Uterine smooth muscle cell (primary cell): ENCODE data around the gene SLC22A23. TPM values are rescaled to one million over a fixed set of nuclear protein-coding genes. Genes with fewer than 3 reads are reported as not detected.

Experiments
- total RNA-seq: library from RNA; depleted of rRNA; stranded (reverse); fragments of >200 nt; gene quantifications from 2 replicates; pipeline ENCODE4 v1.2.3, GENCODE V29; 2014

The SLC22A23 gene
- total RNA-seq, result 8.9 and 18.1 TPM in 2 replicates

GRCh38 chr6:3456898-3457709 is at the start of gene SLC22A23:
Gene SLC22A23 (minus strand): TSS chr6:3457050. CDS start chr6:3456559, 491 bp downstream.

GRCh38 chr6:3258720-3259490 is 197.9 kb downstream of the SLC22A23 start, which contains the start of gene PSMG4:
Gene PSMG4 (plus strand): TSS chr6:3258947. CDS start chr6:3259023, 76 bp downstream.

GRCh38 chr6:3227363-3228045 is 229.3 kb downstream of the SLC22A23 start, which contains the start of gene TUBB2B:
Gene TUBB2B (minus strand): TSS chr6:3227653. CDS start chr6:3227543, 110 bp downstream.

Other genes with a start within 250 kb of the SLC22A23 start
- 0.89 and 4.2 TPM in 2 replicates for gene TUBB2B, start 229.4 kb downstream of the SLC22A23 start, total RNA-seq
- gene PSMG4, start 198.1 kb downstream of the SLC22A23 start, total RNA-seq, result 32.6 and 36.2 TPM in 2 replicates